OCI-LY7 (cell line): ENCODE data around the gene FAM241B.

ENCODE experiments used
- EZH2phosphoT487 ChIP-seq: fragments of 200-600 bp; sonication (generic); IDR thresholded peaks from 2 replicates; pipeline ENCODE4 v1.6.1; 2018; ENCODE audit warnings: low read depth, borderline replicate concordance, mild to moderate bottlenecking, mixed run types, antibody characterized with exemption, low read length, moderate library complexity, mixed read lengths
- TF ChIP-seq, protein P1 (sequence below): fragments of 200-600 bp; sonication (generic); conservative IDR thresholded peaks from 2 replicates; pipeline ENCODE4 v1.5.1; 2014; ENCODE audit warnings: mild to moderate bottlenecking, antibody characterized with exemption, low read length, moderate library complexity, mixed read lengths

DNA sequence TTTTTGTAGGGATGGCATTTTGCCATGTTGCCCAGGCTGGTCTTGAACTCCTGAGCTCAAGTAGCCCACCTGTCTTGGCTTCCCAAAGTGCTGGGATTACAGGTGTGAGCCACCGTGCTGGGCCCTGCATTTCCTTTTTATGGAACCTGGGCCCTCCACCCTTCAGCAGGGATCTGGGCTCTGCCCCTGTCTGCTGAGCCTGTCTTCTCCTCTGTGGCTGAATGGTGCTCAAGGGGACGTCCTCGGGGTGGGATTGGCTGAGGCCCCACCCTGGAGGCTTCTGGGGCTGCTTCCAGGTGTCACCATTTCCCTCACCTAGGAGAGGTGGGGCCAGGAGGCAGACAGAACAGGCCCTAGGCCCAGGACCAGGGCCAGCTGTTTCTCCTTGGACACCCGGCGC, 18.4 kb downstream of the FAM241B start:
- TF ChIP-seq, protein P1, sequence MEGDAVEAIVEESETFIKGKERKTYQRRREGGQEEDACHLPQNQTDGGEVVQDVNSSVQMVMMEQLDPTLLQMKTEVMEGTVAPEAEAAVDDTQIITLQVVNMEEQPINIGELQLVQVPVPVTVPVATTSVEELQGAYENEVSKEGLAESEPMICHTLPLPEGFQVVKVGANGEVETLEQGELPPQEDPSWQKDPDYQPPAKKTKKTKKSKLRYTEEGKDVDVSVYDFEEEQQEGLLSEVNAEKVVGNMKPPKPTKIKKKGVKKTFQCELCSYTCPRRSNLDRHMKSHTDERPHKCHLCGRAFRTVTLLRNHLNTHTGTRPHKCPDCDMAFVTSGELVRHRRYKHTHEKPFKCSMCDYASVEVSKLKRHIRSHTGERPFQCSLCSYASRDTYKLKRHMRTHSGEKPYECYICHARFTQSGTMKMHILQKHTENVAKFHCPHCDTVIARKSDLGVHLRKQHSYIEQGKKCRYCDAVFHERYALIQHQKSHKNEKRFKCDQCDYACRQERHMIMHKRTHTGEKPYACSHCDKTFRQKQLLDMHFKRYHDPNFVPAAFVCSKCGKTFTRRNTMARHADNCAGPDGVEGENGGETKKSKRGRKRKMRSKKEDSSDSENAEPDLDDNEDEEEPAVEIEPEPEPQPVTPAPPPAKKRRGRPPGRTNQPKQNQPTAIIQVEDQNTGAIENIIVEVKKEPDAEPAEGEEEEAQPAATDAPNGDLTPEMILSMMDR: no peak
- no peak for TF ChIP-seq EZH2phosphoT487
